Measurements from ENCODE around the gene CLEC20A. TPM values are rescaled to one million over a fixed set of nuclear protein-coding genes. Genes with fewer than 3 reads are reported as not detected.

The CLEC20A gene
- total and polyA plus RNA-seq, 2 of the 8 experiments (the other 6 are each of a cell fraction or from before 2014, with no cell fraction given) = not detected

GRCh38 chr1:178461701-178462100, 35.1 kb downstream of the CLEC20A start (continued):
- TF ChIP-seq CHD7 (IDR thresholded peaks at IDR 0.05; ENCODE audit: insufficient replicate concordance, low read length) (no peak), SP2 (IDR thresholded peaks at IDR 0.05; ENCODE audit: low read length) (no peak), POLR2AphosphoS5 (IDR thresholded peaks at IDR 0.05; ENCODE audit: low read depth, low read length) (no peak), FOSL1 (IDR thresholded peaks at IDR 0.05; ENCODE audit: insufficient read depth, low read depth, low read length) (no peak), BRCA1 (IDR thresholded peaks at IDR 0.05; ENCODE audit: low read depth, low read length) (no peak), SP1 (IDR thresholded peaks at IDR 0.05; ENCODE audit: low read depth, low read length) (no peak), TEAD4 (IDR thresholded peaks at IDR 0.05; ENCODE audit: low read depth, low read length) (no peak), SIX5 (IDR thresholded peaks at IDR 0.05; ENCODE audit: low read depth, low read length) (no peak), E2F6 (IDR thresholded peaks at IDR 0.05) (no peak), TAF7 (optimal IDR thresholded peaks at IDR 0.05; ENCODE audit: borderline replicate concordance, low read depth, low read length) (no peak)

Data from H1 (cell line).